NB4 (cell line): ENCODE measurements around the gene AFAP1L2.

ENCODE experiments used
- DNase-seq: peaks from one replicate; pipeline ENCODE4 v3.0.0; 2010; ENCODE audit warnings: low read depth
- H3K4me3 ChIP-seq: one replicate; pipeline ENCODE4 v1.5.1; 2011; ENCODE audit warnings: mild to moderate bottlenecking, low read depth, low read length, moderate library complexity
- MYC ChIP-seq: IDR thresholded peaks from 2 replicates; pipeline ENCODE4 v1.6.1; 2011; ENCODE audit warnings: low read depth, low read length
- POLR2A ChIP-seq: IDR thresholded peaks from 2 replicates; pipeline ENCODE4 v1.6.1; 2011; ENCODE audit warnings: mild to moderate bottlenecking; ENCODE audit not compliant: insufficient read length; ENCODE audit errors: extremely low read depth
- TF ChIP-seq, protein P1 (sequence below): IDR thresholded peaks from 2 replicates; pipeline ENCODE4 v1.6.1; 2011; ENCODE audit warnings: low read depth, low read length
- TF ChIP-seq, protein P2 (sequence below): IDR thresholded peaks from one replicate; pipeline ENCODE4 v1.5.1; 2012; ENCODE audit warnings: low read depth, low read length

The AFAP1L2 gene

DNA sequence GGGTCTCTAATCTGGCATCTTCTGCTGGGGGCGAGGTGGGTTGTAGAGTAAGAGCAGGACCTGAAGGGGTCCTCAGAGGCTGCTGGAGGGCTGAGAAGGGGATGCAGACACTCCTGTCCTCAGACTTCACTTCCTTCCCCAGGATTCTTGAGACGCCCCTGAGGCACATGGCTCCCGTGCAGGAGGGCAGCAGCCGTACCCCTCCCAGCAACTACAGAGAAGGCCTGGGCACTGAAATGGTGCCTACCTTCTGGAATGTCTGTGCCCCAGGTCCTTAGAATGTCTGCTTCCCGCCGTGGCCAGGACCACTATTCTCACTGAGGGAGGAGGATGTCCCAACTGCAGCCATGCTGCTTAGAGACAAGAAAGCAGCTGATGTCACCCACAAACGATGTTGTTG lies 113.2 kb downstream of the AFAP1L2 start:
- no peak for TF ChIP-seq POLR2A
- TF ChIP-seq, protein P1, sequence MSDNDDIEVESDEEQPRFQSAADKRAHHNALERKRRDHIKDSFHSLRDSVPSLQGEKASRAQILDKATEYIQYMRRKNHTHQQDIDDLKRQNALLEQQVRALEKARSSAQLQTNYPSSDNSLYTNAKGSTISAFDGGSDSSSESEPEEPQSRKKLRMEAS = no peak
- TF ChIP-seq MYC = no peak
- TF ChIP-seq, protein P2, sequence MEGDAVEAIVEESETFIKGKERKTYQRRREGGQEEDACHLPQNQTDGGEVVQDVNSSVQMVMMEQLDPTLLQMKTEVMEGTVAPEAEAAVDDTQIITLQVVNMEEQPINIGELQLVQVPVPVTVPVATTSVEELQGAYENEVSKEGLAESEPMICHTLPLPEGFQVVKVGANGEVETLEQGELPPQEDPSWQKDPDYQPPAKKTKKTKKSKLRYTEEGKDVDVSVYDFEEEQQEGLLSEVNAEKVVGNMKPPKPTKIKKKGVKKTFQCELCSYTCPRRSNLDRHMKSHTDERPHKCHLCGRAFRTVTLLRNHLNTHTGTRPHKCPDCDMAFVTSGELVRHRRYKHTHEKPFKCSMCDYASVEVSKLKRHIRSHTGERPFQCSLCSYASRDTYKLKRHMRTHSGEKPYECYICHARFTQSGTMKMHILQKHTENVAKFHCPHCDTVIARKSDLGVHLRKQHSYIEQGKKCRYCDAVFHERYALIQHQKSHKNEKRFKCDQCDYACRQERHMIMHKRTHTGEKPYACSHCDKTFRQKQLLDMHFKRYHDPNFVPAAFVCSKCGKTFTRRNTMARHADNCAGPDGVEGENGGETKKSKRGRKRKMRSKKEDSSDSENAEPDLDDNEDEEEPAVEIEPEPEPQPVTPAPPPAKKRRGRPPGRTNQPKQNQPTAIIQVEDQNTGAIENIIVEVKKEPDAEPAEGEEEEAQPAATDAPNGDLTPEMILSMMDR = no peak
- no peak for DNase-seq
- no peak overlapping the region for H3K4me3 ChIP-seq

DNA sequence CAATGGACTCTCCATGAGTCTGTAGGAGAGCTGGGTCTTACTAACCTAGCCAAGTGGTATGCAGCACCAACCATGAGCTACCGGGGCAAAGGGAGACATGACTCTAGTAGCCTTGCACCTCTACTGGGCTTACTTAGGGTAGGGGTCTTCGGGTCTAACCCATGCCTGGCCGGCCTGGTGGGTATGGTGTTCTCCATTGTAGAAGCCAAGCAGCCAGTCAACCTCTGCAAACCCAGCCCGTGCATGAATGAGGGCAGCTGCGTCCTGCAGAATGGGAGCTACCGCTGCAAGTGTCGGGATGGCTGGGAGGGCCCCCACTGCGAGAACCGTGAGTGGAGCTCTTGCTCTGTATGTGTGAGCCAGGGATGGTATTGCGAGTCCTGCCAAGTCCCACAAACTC lies 114.3 kb downstream of the AFAP1L2 start:
- TF ChIP-seq, protein P1 = no peak
- TF ChIP-seq POLR2A = no peak
- TF ChIP-seq, protein P2 = no peak
- TF ChIP-seq MYC = no peak
- no peak for DNase-seq
- H3K4me3 ChIP-seq = no peak overlapping the region

DNA sequence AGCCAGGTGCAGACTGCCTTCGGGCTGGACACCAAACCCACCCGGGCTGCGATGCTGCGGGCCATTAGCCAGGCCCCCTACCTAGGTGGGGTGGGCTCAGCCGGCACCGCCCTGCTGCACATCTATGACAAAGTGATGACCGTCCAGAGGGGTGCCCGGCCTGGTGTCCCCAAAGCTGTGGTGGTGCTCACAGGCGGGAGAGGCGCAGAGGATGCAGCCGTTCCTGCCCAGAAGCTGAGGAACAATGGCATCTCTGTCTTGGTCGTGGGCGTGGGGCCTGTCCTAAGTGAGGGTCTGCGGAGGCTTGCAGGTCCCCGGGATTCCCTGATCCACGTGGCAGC lies 115.2 kb downstream of the AFAP1L2 start:
- H3K4me3 ChIP-seq = no peak overlapping the region
- TF ChIP-seq POLR2A = no peak
- DNase-seq = no peak

DNA sequence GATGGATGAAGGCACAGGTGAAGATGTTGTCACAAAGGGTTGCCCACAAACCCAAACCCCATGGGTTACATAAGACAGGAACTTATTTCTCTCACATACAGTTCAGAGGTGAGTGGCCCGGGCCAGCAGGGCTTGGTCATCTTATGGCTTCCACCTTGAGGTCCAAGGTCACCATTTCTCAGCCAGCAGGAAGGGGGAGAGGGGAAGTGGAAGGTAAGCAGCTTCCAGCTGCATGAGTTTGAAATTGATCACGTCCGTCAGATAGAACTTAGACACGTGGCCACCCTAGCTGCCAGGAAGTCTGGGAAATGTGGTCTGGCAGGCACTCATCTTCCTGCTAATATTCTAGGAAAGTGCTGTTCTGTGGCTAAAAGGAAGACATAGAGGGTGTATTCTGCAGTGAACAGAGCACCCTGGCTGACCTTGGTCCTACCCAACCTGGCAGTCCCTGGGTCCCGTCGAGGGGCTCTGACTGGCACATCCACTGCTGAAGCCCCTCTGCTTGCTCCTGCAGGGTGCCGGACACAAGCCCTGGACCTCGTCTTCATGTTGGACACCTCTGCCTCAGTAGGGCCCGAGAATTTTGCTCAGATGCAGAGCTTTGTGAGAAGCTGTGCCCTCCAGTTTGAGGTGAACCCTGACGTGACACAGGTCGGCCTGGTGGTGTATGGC lies 115.7 kb downstream of the AFAP1L2 start:
- TF ChIP-seq POLR2A = no peak
- TF ChIP-seq, protein P1 = no peak
- no peak overlapping the region for H3K4me3 ChIP-seq
- DNase-seq = no peak

DNA sequence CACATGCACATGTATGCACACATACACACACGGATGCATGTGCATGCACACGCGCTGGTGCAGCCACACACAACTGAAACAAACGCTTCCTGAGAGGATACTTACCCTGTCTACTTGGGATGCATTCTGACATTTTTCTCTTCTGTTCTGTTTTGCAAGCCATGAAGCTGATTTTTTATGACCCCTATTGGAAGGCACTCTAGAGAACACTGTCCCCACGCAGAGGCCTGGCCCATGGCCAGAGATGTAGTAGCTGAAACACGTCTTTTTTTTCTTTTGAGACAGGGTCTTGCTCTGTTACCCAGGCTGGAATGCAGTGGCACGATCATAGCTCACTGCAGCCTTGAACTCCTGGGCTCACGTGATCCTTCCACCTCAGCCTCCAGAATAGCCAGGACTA lies 117.4 kb downstream of the AFAP1L2 start:
- no peak overlapping the region for H3K4me3 ChIP-seq
- TF ChIP-seq POLR2A = no peak
- TF ChIP-seq, protein P2 = no peak
- TF ChIP-seq MYC = no peak
- TF ChIP-seq, protein P1 = no peak

DNA sequence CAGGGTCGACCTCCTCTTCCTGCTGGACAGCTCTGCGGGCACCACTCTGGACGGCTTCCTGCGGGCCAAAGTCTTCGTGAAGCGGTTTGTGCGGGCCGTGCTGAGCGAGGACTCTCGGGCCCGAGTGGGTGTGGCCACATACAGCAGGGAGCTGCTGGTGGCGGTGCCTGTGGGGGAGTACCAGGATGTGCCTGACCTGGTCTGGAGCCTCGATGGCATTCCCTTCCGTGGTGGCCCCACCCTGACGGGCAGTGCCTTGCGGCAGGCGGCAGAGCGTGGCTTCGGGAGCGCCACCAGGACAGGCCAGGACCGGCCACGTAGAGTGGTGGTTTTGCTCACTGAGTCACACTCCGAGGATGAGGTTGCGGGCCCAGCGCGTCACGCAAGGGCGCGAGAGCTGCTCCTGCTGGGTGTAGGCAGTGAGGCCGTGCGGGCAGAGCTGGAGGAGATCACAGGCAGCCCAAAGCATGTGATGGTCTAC lies 118.3 kb downstream of the AFAP1L2 start:
- no peak overlapping the region for H3K4me3 ChIP-seq
- TF ChIP-seq, protein P1 = no peak
- TF ChIP-seq MYC (no peak), POLR2A (no peak)
- TF ChIP-seq, protein P2 = no peak
- DNase-seq = no peak

More for the DNA sequence above, 117.4 kb downstream of the AFAP1L2 start:
- no peak for DNase-seq
